Tibial artery (tissue), 4 donors: ENCODE measurements around the gene GPR35.
A peak's percentile ranks its signal among the peaks of the same experiment; 100 is the strongest.

Source experiments
- DNase-seq, 2 donors: peaks; one replicate each; pipeline ENCODE4 v3.0.0-alpha.2; 2019
- H3K27ac ChIP-seq, 2 donors: fragments of 200-600 bp; sonication (generic) in 1 of 2; 1 replicate in 1 of 2; 2 replicates in 1 of 2; pipeline ENCODE4 v1.5.1; 2018 to 2019; ENCODE audit warnings: mild to moderate bottlenecking in 1 of 2
- H3K27me3 ChIP-seq, 2 donors: fragments of 200-600 bp; sonication (generic) in 1 of 2; one replicate each; pipeline versions ENCODE4 v1.5.1 to v1.6.0; 2016 to 2019
- H3K36me3 ChIP-seq, 3 donors: fragments of 200-600 bp; sonication (generic) in 2 of 3; one replicate each; pipeline ENCODE4 v1.5.1; 2016 to 2019; ENCODE audit warnings: mild to moderate bottlenecking in 2 of 3
- H3K4me1 ChIP-seq, 4 donors: fragments of 200-600 bp; sonication (generic) in 2 of 4; 1 replicate in 3 of 4; 2 replicates in 1 of 4; pipeline ENCODE4 v1.5.1; 2016 to 2019
- H3K4me3 ChIP-seq, 2 donors: fragments of 200-600 bp; sonication (generic) in 1 of 2; 1 replicate in 1 of 2; 2 replicates in 1 of 2; pipeline ENCODE4 v1.5.1; 2018 to 2019; ENCODE audit warnings: mild to moderate bottlenecking in 2 of 2
- H3K9me3 ChIP-seq, 3 donors: fragments of 200-600 bp; sonication (generic) in 1 of 3; one replicate each; pipeline ENCODE4 v1.5.1; 2016 to 2019
- intact Hi-C: fragments of 100-400 bp; cut with DNase I; formaldehyde crosslinking; loops from one replicate; pipeline ENCODE4 v1.15.0; 2023; ENCODE audit warnings: low total_unique reads
- TF ChIP-seq, protein P1 (sequence below), 2 experiments: fragments of 200-600 bp in 1 of 2; fragments of 450-650 bp in 1 of 2; IDR thresholded peaks; one replicate each; pipeline ENCODE4 v1.5.1; 2017 to 2019; ENCODE audit warnings: antibody characterized with exemption in 2 of 2, mild to moderate bottlenecking in 1 of 2, moderate library complexity in 1 of 2

GPR35 gene

DNA sequence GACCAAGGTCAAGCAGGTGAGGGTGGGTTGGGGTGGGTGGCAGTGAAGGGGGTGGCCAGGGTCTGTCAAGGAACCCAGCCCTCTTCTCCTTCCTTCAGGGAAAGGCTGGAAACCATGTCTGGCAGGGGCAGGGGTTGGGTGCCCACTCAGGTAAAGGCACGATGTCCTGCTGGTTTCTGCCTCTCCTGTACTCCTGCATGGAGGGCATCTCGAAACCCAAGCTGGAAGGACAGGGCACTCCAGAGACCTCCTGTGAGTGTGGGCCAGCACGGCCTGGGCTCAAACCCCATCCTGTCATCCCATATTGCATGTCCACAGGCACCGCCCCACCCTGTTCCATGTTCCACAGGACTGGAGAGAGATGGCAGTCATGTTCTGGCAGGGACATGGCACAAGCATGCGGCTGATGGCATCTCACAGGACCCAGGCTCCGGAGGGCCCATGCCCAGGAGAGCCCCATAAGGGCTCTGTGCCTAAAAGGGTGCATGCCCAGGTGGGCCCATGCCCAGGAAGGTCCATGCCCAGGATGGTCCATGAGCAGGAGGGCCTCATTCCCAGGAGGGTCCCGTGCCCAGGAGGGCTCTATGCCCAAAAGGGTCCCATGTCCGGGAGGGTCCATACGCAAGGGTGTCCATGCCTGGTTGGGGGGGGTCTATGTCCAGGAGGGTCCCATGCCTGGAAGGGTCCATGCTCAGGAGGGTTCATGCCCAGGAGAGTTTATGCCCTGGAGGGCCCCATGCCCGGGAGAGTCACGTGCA, 6.4 kb downstream of the GPR35 start:
- DNase-seq: peak; percentile 13 to 55
- H3K4me3 ChIP-seq: no peak overlapping the region
- H3K9me3 ChIP-seq: peaks cover 0 to 3% (median 0%) of the 10 kb centered on the region in 3 donors
- no peak overlapping the region for H3K27ac ChIP-seq
- peaks cover 0 to 18% (median 0%) of the 10 kb centered on the region in 3 donors for H3K36me3 ChIP-seq
- H3K27me3 ChIP-seq: peaks cover 0 to 13% of the 10 kb centered on the region in 2 donors
- no peaks in the 10 kb centered on the region for H3K4me1 ChIP-seq
- intact Hi-C loops: no loop called here
- TF ChIP-seq, protein P1, sequence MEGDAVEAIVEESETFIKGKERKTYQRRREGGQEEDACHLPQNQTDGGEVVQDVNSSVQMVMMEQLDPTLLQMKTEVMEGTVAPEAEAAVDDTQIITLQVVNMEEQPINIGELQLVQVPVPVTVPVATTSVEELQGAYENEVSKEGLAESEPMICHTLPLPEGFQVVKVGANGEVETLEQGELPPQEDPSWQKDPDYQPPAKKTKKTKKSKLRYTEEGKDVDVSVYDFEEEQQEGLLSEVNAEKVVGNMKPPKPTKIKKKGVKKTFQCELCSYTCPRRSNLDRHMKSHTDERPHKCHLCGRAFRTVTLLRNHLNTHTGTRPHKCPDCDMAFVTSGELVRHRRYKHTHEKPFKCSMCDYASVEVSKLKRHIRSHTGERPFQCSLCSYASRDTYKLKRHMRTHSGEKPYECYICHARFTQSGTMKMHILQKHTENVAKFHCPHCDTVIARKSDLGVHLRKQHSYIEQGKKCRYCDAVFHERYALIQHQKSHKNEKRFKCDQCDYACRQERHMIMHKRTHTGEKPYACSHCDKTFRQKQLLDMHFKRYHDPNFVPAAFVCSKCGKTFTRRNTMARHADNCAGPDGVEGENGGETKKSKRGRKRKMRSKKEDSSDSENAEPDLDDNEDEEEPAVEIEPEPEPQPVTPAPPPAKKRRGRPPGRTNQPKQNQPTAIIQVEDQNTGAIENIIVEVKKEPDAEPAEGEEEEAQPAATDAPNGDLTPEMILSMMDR (IDR thresholded peaks at IDR 0.05): no peak

DNA sequence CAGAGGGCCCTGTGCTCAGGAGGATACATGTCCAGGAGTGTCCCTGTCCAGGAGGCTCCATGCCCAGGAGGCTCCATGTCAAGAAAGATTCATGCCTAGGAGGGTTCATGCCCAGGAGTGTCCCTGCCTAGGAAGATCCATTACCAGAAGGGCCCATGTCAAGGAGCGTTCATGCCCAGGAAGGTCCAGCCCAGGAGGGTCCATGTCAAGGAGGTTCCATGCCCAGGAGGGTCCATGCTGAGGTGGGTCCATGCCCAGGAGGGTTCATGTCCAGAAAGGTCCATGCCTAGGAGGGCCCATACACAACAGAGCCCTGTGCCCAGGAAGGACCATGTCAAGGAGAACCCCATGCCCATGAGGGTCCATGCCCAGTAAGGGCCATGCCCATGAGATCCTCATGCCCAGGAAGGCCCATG, 7.0 kb downstream of the GPR35 start:
- intact Hi-C loops: no loop called here
- no peak overlapping the region for H3K27ac ChIP-seq
- H3K27me3 ChIP-seq: peaks cover 0 to 18% of the 10 kb centered on the region in 2 donors
- H3K36me3 ChIP-seq: peaks cover 0 to 18% (median 0%) of the 10 kb centered on the region in 3 donors
- no peaks in the 10 kb centered on the region for H3K4me1 ChIP-seq
- peaks cover 0 to 3% (median 0%) of the 10 kb centered on the region in 3 donors for H3K9me3 ChIP-seq
- DNase-seq: peak; percentile 12 to 31
- TF ChIP-seq, protein P1 (IDR thresholded peaks at IDR 0.05): no peak
- H3K4me3 ChIP-seq: no peak overlapping the region

DNA sequence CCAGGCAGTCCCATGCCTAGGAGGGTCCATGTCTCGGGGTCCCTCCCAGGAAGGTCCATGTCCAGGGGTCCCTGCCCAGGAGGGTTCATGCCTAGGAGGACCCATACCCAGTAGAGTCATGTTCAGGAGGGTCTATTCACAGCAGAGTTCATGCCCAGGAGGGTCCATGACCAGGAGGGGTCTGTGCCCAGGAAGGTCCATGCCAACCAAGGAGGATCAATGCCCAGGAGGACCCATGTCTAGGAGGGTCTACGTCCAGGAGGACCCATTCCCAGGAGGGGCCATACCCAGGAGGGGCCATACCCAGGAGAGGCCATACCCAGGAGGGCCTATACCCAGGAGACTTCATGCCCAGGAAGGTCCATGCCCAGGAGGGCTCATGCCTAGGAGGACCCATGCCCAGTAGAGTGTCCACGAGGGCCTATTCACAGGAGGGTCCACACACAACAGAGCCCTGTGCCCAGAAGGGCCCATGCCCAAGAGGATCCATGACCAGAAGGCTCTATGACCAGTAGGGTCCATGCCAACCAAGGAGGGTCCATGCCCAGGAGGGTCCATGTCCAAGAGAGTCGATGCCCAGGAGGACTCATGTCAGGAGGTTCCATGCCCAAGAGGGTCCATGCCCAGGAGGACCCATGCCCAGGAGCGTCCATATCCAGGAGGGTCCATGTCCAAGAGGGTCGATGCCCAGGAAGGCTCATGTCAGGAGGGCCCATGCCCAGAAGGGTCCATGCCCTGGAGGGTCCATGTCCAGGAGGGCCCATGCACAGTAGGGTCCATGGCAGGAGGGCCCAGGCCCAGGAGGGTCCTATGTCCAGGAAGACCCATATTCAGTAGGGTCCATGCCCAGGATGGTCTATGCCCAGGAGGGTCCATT, 10.1 kb downstream of the GPR35 start:
- intact Hi-C loops: no loop called here
- DNase-seq: peak; percentile 10 to 51
- H3K27me3 ChIP-seq: peaks cover 0 to 31% of the 10 kb centered on the region in 2 donors

DNA sequence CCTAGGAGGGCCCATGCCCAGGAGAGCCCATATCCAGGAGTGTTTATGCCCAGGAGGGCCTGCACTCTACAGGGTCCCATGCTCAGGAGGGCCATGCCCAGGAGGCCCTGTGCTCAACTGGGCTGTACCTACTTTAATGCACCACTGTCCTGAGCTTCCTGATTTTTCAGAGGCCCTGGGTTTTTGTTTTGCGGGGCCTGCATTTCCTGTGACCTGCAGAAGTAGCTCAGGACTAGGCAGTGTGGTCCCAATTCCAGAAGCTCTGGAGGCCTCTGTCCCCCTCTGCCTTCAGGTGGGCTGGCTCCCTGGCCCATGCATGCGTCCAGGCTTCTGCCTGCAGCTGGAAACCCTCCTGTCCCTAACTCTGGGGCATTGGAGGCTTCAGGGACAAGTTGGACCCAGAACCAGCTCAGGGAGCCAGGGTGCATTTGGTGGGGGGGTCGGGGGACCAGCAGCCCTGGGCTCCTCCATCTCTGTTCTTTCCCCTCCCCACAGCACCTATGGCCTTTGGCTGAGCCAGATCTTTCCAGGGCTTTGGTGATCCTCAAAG, 10.8 kb downstream of the GPR35 start:
- Histone ChIP-seq H3K9me3 (peaks cover 0 to 3% (median 0%) of the 10 kb centered on the region in 3 donors), H3K27ac (no peak overlapping the region), H3K4me1 (no peaks in the 10 kb centered on the region), H3K27me3 (peaks cover 0 to 31% of the 10 kb centered on the region in 2 donors), H3K4me3 (no peak overlapping the region), H3K36me3 (peaks cover 0 to under 1% (median 0%) of the 10 kb centered on the region in 3 donors)
- TF ChIP-seq, protein P1 (IDR thresholded peaks at IDR 0.05): no peak
- intact Hi-C loops: no loop called here
- peak; percentile 3 to 41 for DNase-seq

More for the DNA sequence above, 10.1 kb downstream of the GPR35 start:
- H3K36me3 ChIP-seq: peaks cover 0 to 7% (median 0%) of the 10 kb centered on the region in 3 donors
- H3K27ac ChIP-seq: no peak overlapping the region
- no peak overlapping the region for H3K4me3 ChIP-seq
- H3K4me1 ChIP-seq: no peaks in the 10 kb centered on the region
- peaks cover 0 to 3% (median 0%) of the 10 kb centered on the region in 3 donors for H3K9me3 ChIP-seq
- TF ChIP-seq, protein P1 (IDR thresholded peaks at IDR 0.05): no peak

DNA sequence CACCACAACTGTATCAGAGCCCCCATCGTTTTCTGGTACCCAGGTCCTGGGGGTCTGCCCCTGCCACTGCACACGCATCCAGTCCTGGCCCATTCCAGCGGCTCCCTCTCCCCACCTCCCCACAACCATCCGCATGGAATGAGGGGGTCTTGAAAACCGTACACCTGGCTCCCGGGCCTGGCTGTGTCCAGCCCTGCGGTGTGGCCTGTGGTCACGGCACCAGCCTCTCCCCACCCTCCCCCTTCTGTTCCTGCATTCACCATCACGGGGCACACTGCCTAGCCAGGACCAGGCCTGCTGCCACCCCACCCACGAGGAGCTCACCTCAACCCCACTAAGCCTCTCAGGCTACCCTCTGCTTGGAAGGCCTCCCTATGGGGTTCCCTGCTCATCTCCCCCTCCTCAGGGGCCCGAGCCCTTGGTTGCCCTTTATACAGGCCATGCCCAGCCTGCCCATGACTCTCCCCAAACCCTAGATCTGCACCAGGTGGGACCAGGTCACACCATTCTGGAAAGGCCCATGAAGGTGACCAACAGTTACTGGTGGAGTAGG, 11.4 kb downstream of the GPR35 start:
- H3K9me3 ChIP-seq: peaks cover 0 to 3% (median 0%) of the 10 kb centered on the region in 3 donors
- H3K27me3 ChIP-seq: peaks cover 0 to 31% of the 10 kb centered on the region in 2 donors
- no peak overlapping the region for H3K4me3 ChIP-seq
- peak; percentile 13 to 39 for DNase-seq
- TF ChIP-seq, protein P1 (IDR thresholded peaks at IDR 0.05): no peak
- no peaks in the 10 kb centered on the region for H3K36me3 ChIP-seq
- intact Hi-C loops: no loop called here
- H3K27ac ChIP-seq: no peak overlapping the region
- H3K4me1 ChIP-seq: no peaks in the 10 kb centered on the region
